GM21360 (cell line): ENCODE data around the gene EFHD2.
"Not testable (repeated sequence)": the region's sequence is repeated elsewhere in the genome, so short reads cannot be mapped to it uniquely, and the experiment has no call there.

Experiments
- ATAC-seq: cut with Tn5 transposase; IDR thresholded peaks from one replicate; pipeline ENCODE4 v1.9.1; 2021; ENCODE audit warnings: mild to moderate bottlenecking, moderate library complexity; ENCODE audit not compliant: unreplicated experiment

The EFHD2 gene

GRCh38 chr1:15471067-15471466 lies 61.4 kb downstream of the EFHD2 start:
- ATAC-seq = not testable (repeated sequence)

GRCh38 chr1:15471723-15472122 lies 62.0 kb downstream of the EFHD2 start:
- not testable (repeated sequence) for ATAC-seq

DNA sequence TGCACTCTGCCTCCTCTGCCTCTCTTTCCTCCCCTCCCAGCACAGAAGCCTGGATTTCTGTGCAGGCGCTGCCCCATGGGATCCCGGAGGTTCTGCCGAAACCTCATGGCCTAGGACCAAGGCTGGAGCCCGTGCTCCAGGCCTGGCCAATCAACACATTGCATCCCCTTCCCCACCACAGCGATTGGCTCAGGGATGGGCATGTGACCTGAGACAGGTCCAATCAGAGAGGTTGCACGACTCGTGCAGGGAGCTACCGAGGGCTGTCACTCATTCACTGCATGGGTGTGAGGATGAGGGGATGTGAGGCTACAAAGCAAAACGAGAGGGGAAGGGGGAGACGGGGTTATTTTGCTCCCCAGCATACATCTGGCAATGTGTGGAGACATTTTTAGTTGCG lies 62.9 kb downstream of the EFHD2 start:
- ATAC-seq = no peak

DNA sequence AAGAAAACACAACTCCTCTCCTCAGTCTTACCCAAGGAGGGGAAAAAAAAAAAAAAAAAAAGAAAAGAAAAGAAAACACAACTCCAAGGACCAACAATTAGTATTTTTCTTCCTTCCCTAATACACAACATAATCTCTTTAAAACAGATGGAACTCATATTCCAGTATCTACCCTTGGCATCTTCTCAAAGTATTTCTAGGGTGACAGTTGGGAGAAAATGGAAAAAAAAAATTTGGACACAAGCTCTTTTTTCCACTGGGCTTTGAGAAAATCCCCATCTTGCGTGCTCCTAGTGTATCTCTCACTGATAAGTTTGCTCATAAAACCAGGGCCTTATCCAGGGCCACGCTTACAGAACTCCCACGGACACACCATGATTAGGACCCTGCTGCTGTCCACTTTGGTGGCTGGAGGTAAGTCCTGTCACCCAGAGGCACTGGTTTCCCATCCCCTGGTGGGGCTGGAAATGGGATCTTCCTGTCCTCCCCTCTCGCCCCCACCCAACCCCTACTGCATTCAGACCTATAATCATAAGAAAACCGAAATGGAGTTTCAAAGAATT lies 66.1 kb downstream of the EFHD2 start, which contains the start of gene CELA2B:
TSS of gene CELA2B (plus strand) at position 353 of the 563 bp plus-strand sequence. CDS start at position 375, 22 bp downstream.
- no peak for ATAC-seq

GRCh38 chr1:15476927-15477326 lies 67.2 kb downstream of the EFHD2 start:
- ATAC-seq = no peak

GRCh38 chr1:15477646-15478212 lies 68.0 kb downstream of the EFHD2 start:
- no peak for ATAC-seq
